ENCODE measurements around the gene TGFB2. TPM values are rescaled to one million over a fixed set of nuclear protein-coding genes. Genes with fewer than 3 reads are reported as not detected.

TGFB2 gene
- total and polyA plus RNA-seq, 2 donors (not counting 3 experiments of a cell fraction or from before 2014, with no cell fraction given), result 21.2 to 43.5 TPM

GRCh38 chr1:218336328-218336727 lies 8.8 kb upstream of the TGFB2 start:
- DNase-seq (ENCODE audit: low read depth, low spot score) (no peak), FAIRE-seq (no peak)
- H2AFZ ChIP-seq (ENCODE audit: low read depth, low read length), result no peak overlapping the region
- no TSS peak for BruUV-seq (replicated peaks)
- no peak overlapping the region for H3K9ac ChIP-seq (replicated peaks; ENCODE audit: extremely low read depth, insufficient read depth, low read length)
- intact Hi-C loops (cut with micrococcal nuclease) (loop anchor here (10.0 kb wide), 1 partner anchor 478 kb away; no protein-coding TSS in a partner anchor), dilution Hi-C loops (cut with MboI; ENCODE audit: extremely low pct_ligation_motif_present, low sequenced_read_pairs) (no loop called here)
- no peaks in the 10 kb centered on the region for H3K36me3 ChIP-seq (ENCODE audit: control insufficient read depth in 2 of 2, extremely low read depth in 1 of 2, insufficient read depth in 2 of 2, low read length in 2 of 2)
- CTCF ChIA-PET, result interaction anchor here (2.0 to 4.1 kb wide), 2 partner anchors 36 to 730 kb away, joined by 6 to 38 read pairs; no protein-coding TSS in a partner anchor
- no peaks in the 10 kb centered on the region for H3K27me3 ChIP-seq (ENCODE audit: control insufficient read depth in 2 of 2, insufficient read depth in 2 of 2, low read length in 2 of 2)
- POLR2A ChIA-PET, result no interaction called here
- H4K20me1 ChIP-seq (replicated peaks; ENCODE audit: control insufficient read depth, extremely low read depth, insufficient read depth, low read length), result no peaks in the 10 kb centered on the region
- H3K4me2 ChIP-seq (ENCODE audit: insufficient read depth, low read length), result no peak overlapping the region
- no peaks in the 10 kb centered on the region for H3K9me3 ChIP-seq (replicated peaks; ENCODE audit: control insufficient read depth, insufficient read depth, low read length)
- H3K4me3 ChIP-seq (replicated peaks in 1 of 3; ENCODE audit: insufficient read depth in 1 of 3, low read depth in 1 of 3, low read length in 3 of 3), result no peak overlapping the region
- TF ChIP-seq MAX (IDR thresholded peaks at IDR 0.05; ENCODE audit: insufficient read depth, insufficient read length), result no peak
- no peak for TF ChIP-seq POLR2AphosphoS5 (IDR thresholded peaks at IDR 0.05; ENCODE audit: insufficient read depth, low read depth, low read length)
- no peak for TF ChIP-seq CTCF (IDR thresholded peaks at IDR 0.05; ENCODE audit: extremely low read depth in 1 of 2, insufficient read depth in 1 of 2, low read depth in 1 of 2, low read length in 2 of 2)
- TF ChIP-seq GATA2 (IDR thresholded peaks at IDR 0.05; ENCODE audit: insufficient read depth, insufficient read length, low read depth, low read length), result no peak
- no peak for TF ChIP-seq FOS (IDR thresholded peaks at IDR 0.05; ENCODE audit: borderline replicate concordance, insufficient read depth, low read length)
- TF ChIP-seq JUN (IDR thresholded peaks at IDR 0.05; ENCODE audit: borderline replicate concordance, insufficient read depth, insufficient read length, low read depth), result no peak
- TF ChIP-seq POLR2A (IDR thresholded peaks at IDR 0.05; ENCODE audit: low read depth, low read length), result no peak
- TF ChIP-seq EZH2 (IDR thresholded peaks at IDR 0.05; ENCODE audit: borderline replicate concordance, low read depth, low read length, severe bottlenecking), result no peak
- no peak for TF ChIP-seq MYC (IDR thresholded peaks at IDR 0.05; ENCODE audit: low read depth, low read length)
- no peak overlapping the region for H3K27ac ChIP-seq (ENCODE audit: insufficient read depth, low read depth, low read length)
- H3K4me1 ChIP-seq (ENCODE audit: control insufficient read depth, extremely low read depth, insufficient read depth, low read length), result no peaks in the 10 kb centered on the region
- no peaks in the 10 kb centered on the region for H3K79me2 ChIP-seq (ENCODE audit: control insufficient read depth, insufficient read depth, low read length)
- H3K9me1 ChIP-seq (replicated peaks; ENCODE audit: control insufficient read depth, extremely low read depth, insufficient read depth, low read length), result no peaks in the 10 kb centered on the region
